HG03095 (cell line): ENCODE data around the gene SYT4.
"Not testable (repeated sequence)": the region's sequence is repeated elsewhere in the genome, so short reads cannot be mapped to it uniquely, and the experiment has no call there.

Source experiments
- ATAC-seq: cut with Tn5 transposase; IDR thresholded peaks from one replicate; pipeline ENCODE4 v1.9.1; 2021; ENCODE audit warnings: moderate library complexity; ENCODE audit not compliant: unreplicated experiment

Gene SYT4

DNA sequence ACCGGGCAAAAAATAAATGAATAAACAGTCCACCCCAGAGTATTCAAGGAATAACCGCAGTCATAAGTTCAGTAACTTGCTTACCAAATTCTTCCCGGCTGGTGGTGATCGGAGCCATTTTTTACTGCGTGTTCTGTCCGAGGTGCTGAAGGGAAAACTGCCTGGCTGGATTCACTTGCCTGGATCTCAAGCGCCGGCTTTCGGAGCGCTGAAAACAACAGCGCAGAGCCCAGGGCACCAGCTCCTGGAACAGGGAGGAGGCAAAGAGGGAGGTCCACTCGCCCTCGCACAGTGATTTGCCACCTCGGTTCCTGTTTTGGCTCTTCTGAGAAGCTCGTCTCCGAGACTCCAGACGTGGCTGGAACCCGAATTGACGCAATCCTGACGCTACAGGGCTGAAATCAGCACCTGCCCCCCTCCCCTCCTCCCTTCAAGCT lies at the start of gene SYT4:
Gene SYT4, minus strand, starts transcription at position 327 of the 437 bp plus-strand sequence. Its CDS starts 209 bp downstream, at position 118.
- no peak for ATAC-seq

GRCh38 chr18:43322132-43322531 lies 44.8 kb upstream of the SYT4 start:
- no peak for ATAC-seq

- ATAC-seq = no peak
Measured at GRCh38 chr18:43314941-43315340, 37.7 kb upstream of the SYT4 start.

DNA sequence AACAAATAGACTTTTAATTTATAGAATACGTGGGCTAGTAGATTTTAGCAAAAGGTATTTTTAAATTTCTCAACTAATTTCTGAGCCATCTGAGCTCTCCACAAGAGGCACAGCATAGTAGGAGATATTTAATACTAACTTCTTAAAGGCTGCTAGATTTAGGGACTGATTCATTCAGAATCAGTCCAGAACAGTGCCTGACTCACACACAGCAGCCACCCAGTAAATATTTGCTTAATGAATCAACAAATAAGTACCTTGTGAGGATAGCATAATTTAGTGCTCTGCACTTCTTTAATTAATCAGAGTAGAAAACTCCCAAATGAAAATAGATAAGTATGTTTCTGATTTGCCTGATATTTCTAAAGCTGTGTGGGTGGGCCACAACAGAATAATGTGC lies 35.6 kb upstream of the SYT4 start:
- no peak for ATAC-seq

DNA sequence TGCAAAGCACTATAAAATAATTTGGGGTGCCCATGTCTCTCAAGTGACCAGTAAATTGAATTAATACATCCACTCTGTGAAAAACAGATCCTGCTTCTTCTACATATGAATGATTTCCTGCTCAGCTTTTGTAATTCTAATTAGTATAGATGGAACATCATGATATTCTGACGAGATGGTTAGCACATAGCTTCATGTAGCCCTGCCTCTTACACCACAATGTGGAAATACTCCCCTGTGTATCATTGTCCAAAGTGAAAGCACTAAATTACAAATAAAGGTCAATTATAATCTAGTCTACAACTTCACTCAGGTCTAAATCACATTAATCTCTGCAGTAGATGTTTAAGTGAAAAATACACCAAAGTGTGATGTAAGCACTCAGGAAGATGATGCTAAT lies 32.9 kb upstream of the SYT4 start:
- ATAC-seq = no peak

GRCh38 chr18:43303376-43303775 lies 26.1 kb upstream of the SYT4 start:
- no peak for ATAC-seq

GRCh38 chr18:43286187-43286586 lies 8.9 kb upstream of the SYT4 start:
- ATAC-seq = not testable (repeated sequence)

- no peak for ATAC-seq
Measured at GRCh38 chr18:43283299-43283698, 6.0 kb upstream of the SYT4 start.

DNA sequence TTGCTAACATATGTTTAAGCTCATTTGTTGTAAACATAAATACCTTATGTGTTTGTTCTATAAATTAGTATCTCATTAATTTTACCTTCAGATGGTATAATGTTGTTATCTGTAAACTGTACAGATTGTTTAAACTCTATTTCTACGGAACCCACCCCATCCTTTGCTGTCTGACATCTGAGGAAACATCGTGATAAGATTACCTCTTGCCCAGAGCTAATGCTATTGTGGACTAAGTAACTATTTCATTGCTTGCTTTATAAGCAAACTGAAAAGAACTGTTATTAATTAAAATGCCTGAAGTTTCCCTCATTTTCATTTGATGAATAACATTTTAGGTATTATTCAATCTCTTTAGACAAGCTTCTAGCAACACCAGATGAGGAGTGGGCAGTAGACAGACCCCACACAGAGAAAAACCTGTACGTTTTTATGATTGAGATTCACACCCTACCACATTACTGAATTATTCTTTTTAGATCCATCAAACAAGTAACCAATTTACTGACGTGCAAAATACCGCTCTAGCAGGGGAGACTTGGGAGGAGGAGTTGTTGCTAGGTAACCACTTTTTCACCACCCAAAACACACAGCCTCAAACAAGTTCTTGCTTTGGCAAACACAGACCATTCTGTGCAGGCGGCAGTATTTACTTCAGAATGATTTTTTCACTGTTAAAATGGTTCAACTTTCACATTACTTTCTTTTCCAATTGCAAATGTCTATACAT lies 1.9 kb upstream of the SYT4 start:
- ATAC-seq = peak; percentile 57

GRCh38 chr18:43278355-43278754 lies 1.1 kb upstream of the SYT4 start:
- ATAC-seq = no peak

DNA sequence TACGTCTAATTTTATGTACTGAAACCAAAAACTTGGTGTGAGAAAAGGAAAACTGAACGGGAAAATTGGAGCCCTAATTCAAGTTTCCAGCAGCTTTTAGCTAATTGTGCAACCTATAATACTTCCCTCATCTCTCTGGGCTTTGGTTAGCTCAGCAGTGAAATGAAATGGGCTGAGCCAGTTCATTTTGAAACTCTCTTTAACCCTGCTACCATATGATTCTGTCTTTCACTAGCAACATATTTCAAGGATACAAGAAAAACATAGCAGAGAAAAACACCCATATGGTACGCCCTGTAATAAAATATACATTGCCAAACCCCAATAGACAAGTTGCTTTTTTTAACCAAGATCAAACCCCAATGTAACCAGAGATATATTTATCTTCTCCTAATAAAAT lies 799 bp downstream of the SYT4 start:
- ATAC-seq = no peak

GRCh38 chr18:43275546-43275945 lies 1.7 kb downstream of the SYT4 start:
- no peak for ATAC-seq

- no peak for ATAC-seq
Measured at GRCh38 chr18:43274526-43274925, 2.8 kb downstream of the SYT4 start.

DNA sequence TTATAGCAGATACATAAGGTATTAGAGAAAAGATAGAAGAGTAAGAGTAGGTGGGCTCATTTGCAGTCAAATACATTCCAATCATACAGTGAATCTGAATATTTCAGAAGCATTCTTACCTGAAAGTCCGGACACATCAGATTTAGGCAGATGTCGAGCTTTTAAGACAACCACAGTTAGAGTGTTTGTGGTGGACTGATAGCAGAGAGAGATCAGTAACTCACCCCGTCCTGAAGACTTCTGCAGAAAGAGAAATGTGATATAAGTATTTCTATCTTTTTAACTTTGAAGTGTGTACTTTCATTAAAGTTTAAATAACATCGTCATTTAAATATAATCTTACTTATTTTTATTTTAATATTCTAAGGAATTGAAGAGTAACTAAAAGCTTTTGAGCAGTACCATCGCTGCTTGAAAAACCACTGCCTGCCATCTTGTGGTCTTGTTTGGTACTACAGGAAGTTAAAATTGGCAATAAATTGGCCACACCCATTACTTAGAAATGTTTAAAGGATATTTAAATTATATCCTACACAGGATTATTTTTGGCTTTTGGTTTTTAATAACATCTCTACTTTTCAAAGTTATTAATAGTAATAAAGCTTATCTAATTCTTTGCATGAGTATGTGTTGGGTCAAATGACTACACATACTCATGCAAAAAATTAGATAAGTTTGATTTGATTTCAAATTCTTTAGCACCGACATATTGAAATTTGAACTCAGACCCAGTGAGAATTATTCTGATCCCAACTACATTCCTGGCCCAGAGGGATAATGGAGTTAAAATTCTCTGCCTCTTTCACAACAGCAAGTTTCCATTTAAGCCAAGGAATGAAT lies 5.5 kb downstream of the SYT4 start:
- ATAC-seq = peak; percentile 87

DNA sequence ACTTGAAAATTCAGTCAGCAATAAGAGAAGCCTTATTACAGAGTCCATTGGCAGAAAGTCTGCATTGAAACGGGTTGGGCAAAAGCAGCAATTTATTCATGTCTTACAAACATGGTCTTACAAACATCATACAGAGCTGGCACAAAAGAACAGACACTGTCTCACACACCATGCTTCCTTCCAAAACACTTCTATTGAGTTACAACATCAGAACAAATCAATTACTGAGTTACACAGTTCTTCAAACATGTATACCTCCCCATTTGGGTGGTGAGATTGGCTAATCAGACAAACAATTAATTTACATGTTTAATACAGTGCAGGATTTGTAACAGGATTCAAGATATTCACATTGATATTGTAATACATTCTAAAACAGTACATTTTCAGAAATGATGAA lies 9.5 kb downstream of the SYT4 start:
- ATAC-seq = no peak

- no peak for ATAC-seq
Measured at GRCh38 chr18:43265465-43265864, 11.8 kb downstream of the SYT4 start.

GRCh38 chr18:43248610-43249249 lies 28.6 kb downstream of the SYT4 start:
- no peak for ATAC-seq

DNA sequence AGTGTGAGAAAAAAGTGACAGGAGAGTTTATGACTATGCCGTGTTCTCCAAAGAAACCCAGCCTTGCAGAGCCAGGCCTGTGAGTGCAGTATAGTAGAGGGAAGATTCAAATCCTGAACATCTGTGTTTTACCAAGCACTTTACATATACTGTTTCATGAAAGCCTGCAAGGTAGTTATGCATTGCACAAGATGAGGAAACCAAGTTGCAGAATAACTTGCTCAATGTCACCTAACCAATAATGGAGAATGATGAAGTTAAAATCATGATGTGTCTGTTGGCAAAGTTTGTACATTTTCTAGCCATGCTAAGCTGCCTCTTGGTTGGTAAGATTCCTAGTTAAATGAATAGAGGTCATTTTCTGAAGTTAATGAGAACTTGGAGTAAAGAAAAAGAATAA lies 29.3 kb downstream of the SYT4 start:
- ATAC-seq = no peak

GRCh38 chr18:43238429-43238828 lies 38.9 kb downstream of the SYT4 start:
- no peak for ATAC-seq

- ATAC-seq = no peak
Measured at GRCh38 chr18:43236921-43237320, 40.4 kb downstream of the SYT4 start.

GRCh38 chr18:43234889-43235288 lies 42.4 kb downstream of the SYT4 start:
- no peak for ATAC-seq

DNA sequence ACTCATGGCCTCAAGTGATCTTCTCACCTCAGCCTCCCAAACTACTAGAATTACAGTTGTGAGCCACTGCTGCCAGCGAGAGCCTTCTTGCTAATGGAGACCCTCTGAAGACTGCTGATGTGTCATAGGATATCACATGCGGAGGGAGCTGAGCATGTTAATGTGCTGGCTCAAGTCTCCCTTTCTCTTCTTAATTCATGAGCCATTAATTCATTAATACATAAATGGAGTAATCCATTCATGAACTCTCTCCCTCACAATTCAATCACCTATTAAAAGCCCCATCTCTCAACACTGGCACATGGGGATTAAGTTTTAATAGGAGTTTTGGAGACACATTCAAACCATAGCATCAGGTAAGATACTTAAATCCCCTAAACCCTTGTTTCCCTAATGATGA lies 54.8 kb downstream of the SYT4 start:
- ATAC-seq = no peak
